K562 (cell line): ENCODE data around the gene PPP1R12C. TPM values are rescaled to one million over a fixed set of nuclear protein-coding genes. Genes with fewer than 3 reads are reported as not detected.

Source experiments
- ATF7 ChIP-seq: fragments of 450-650 bp; IDR thresholded peaks from 2 replicates; pipeline ENCODE4 v1.7.1; 2014; ENCODE audit warnings: mild to moderate bottlenecking, moderate library complexity
- HNRNPL ChIP-seq: fragments of 200-400 bp; formaldehyde crosslinking; IDR thresholded peaks from 2 replicates; pipeline ENCODE4 v1.6.1; 2017; ENCODE audit warnings: low read depth, mild to moderate bottlenecking, low read length
- NUFIP1 ChIP-seq: fragments of 450-650 bp; IDR thresholded peaks from 2 replicates; pipeline ENCODE4 v1.6.1; 2018; ENCODE audit not compliant: partially characterized antibody
- SRSF1 ChIP-seq: fragments of 200-400 bp; formaldehyde crosslinking; IDR thresholded peaks from 2 replicates; pipeline ENCODE4 v1.6.1; 2017; ENCODE audit warnings: mild to moderate bottlenecking, low read depth, low read length, moderate library complexity
- TCF3 ChIP-seq: sonication (generic); formaldehyde crosslinking; IDR thresholded peaks from 2 replicates; pipeline ENCODE4 v1.4.0; 2020; ENCODE audit warnings: mild to moderate bottlenecking, missing genetic modification reagents
- ZKSCAN1 ChIP-seq: fragments of 150-350 bp; IDR thresholded peaks from 2 replicates; pipeline ENCODE4 v1.6.1; 2016; ENCODE audit warnings: low read depth, low read length
- ZNF316 ChIP-seq: fragments of 450-650 bp; IDR thresholded peaks from 2 replicates; pipeline ENCODE4 v1.6.1; 2016
- polyA plus RNA-seq, 8 experiments: library from polyadenylated mRNA; depleted of rRNA in 4 of 8; stranded (reverse) in 5 of 8; unstranded in 3 of 8; fragments of >200 nt; fragmentation: Nextera tagmentation in 2 of 8; fragmentation: Illumina TruSeq in 1 of 8; extraction: Ambion mirVana in 2 of 8; extraction: Trizol in 1 of 8; gene quantifications; 2 replicates each; pipeline versions ENCODE4 v1.2.1 to v1.2.3, GENCODE V29; 2011 to 2014; ENCODE audit warnings: inconsistent platforms in 1 of 8, missing spikeins in 1 of 8
- total RNA-seq, 7 experiments: library from RNA; depleted of rRNA in 6 of 7; stranded (reverse); fragments of >200 nt in 6 of 7; fragmentation: Illumina TruSeq in 2 of 7; extraction: Trizol in 2 of 7; gene quantifications; 2 replicates each; pipeline versions ENCODE4 v1.2.1 to v1.2.3, GENCODE V29; 2011 to 2021; ENCODE audit warnings: low replicate concordance in 1 of 7
- TF ChIP-seq, protein P1 (sequence below), 2 experiments: fragments of 450-650 bp in 1 of 2; sonication (generic) in 1 of 2; formaldehyde crosslinking in 1 of 2; IDR thresholded peaks; 2 replicates each; pipeline versions ENCODE4 v1.7.1 to v1.9.0; 2016 to 2022; ENCODE audit warnings: inconsistent platforms in 1 of 2, mild to moderate bottlenecking in 1 of 2, missing genetic modification reagents in 1 of 2
- TF ChIP-seq, protein P2 (sequence below): fragments of 250-450 bp; sonication (Bioruptor Pico); IDR thresholded peaks from 2 replicates; pipeline ENCODE4 v1.8.0; 2021; ENCODE audit warnings: moderate library complexity, mild to moderate bottlenecking, inconsistent platforms
- TF ChIP-seq, protein P3 (sequence below), 2 experiments: IDR thresholded peaks; 2 replicates each; pipeline ENCODE4 v1.6.1; 2011; ENCODE audit warnings: borderline replicate concordance in 1 of 2, control low read depth in 1 of 2, low read depth in 1 of 2, low read length in 1 of 2, mild to moderate bottlenecking in 1 of 2, mixed read lengths in 1 of 2, moderate library complexity in 1 of 2; ENCODE audit not compliant: insufficient read depth in 1 of 2, insufficient read length in 1 of 2, poor library complexity in 1 of 2, severe bottlenecking in 1 of 2; ENCODE audit errors: extremely low read depth in 1 of 2
- TF ChIP-seq, protein P4 (sequence below): fragments of 450-650 bp; formaldehyde crosslinking; IDR thresholded peaks from 2 replicates; pipeline ENCODE4 v1.4.0; 2022; ENCODE audit warnings: mild to moderate bottlenecking, moderate library complexity
- TF ChIP-seq, protein P5 (sequence below): conservative IDR thresholded peaks from 2 replicates; pipeline ENCODE4 v1.6.1; 2011; ENCODE audit warnings: low read depth, mild to moderate bottlenecking, low read length; ENCODE audit not compliant: control insufficient read depth

PPP1R12C gene
- total and polyA plus RNA-seq, 9 of the 15 experiments (the other 6 are each of a cell fraction or from before 2014, with no cell fraction given), result 1.8 to 136 (median 33.7) TPM

DNA sequence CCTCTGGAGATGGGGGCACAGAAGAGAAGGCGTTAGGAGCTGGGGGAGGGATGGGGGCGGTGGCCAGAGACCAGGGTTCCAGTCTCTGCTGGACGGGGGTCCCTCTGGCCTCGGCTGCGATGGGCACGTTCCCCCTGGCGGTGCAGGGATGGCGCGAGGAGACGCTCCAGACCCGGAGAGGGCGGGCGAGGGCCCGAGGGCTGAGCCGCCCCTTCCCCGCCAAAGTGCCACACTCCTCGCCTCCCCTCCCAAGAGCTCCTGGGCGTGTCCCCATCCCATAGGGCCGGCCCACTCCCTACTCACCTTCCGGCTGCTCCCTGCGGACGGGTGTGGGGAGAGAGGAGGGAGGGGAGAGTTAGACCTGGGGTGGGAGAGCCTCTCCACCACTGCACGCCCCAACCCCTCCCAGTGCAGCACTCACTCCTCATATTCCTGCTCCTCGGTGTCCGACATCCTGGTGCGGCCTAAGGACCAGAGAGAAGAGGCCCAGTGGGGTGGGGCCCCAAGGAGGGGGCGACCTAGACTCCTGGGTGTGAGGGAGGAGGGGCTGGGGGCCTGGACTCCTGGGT is 29.4 kb upstream of the PPP1R12C start (continued):
- TF ChIP-seq, protein P1, sequence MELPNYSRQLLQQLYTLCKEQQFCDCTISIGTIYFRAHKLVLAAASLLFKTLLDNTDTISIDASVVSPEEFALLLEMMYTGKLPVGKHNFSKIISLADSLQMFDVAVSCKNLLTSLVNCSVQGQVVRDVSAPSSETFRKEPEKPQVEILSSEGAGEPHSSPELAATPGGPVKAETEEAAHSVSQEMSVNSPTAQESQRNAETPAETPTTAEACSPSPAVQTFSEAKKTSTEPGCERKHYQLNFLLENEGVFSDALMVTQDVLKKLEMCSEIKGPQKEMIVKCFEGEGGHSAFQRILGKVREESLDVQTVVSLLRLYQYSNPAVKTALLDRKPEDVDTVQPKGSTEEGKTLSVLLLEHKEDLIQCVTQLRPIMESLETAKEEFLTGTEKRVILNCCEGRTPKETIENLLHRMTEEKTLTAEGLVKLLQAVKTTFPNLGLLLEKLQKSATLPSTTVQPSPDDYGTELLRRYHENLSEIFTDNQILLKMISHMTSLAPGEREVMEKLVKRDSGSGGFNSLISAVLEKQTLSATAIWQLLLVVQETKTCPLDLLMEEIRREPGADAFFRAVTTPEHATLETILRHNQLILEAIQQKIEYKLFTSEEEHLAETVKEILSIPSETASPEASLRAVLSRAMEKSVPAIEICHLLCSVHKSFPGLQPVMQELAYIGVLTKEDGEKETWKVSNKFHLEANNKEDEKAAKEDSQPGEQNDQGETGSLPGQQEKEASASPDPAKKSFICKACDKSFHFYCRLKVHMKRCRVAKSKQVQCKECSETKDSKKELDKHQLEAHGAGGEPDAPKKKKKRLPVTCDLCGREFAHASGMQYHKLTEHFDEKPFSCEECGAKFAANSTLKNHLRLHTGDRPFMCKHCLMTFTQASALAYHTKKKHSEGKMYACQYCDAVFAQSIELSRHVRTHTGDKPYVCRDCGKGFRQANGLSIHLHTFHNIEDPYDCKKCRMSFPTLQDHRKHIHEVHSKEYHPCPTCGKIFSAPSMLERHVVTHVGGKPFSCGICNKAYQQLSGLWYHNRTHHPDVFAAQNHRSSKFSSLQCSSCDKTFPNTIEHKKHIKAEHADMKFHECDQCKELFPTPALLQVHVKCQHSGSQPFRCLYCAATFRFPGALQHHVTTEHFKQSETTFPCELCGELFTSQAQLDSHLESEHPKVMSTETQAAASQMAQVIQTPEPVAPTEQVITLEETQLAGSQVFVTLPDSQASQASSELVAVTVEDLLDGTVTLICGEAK (IDR thresholded peaks at IDR 0.05), result peak; percentile 44; the same call in 1 of the 2 replicates
- TF ChIP-seq, protein P1 (CRISPR knock-in tag; IDR thresholded peaks at IDR 0.05), result no peak
- TF ChIP-seq NUFIP1 (no peak), ZKSCAN1 (no peak), ATF7 (peak; percentile 52), SRSF1 (no peak), HNRNPL (no peak), ZNF316 (peak; percentile 33; the same call in 1 of the 2 replicates), TCF3 (CRISPR knock-in tag) (no peak)
- TF ChIP-seq, protein P2, sequence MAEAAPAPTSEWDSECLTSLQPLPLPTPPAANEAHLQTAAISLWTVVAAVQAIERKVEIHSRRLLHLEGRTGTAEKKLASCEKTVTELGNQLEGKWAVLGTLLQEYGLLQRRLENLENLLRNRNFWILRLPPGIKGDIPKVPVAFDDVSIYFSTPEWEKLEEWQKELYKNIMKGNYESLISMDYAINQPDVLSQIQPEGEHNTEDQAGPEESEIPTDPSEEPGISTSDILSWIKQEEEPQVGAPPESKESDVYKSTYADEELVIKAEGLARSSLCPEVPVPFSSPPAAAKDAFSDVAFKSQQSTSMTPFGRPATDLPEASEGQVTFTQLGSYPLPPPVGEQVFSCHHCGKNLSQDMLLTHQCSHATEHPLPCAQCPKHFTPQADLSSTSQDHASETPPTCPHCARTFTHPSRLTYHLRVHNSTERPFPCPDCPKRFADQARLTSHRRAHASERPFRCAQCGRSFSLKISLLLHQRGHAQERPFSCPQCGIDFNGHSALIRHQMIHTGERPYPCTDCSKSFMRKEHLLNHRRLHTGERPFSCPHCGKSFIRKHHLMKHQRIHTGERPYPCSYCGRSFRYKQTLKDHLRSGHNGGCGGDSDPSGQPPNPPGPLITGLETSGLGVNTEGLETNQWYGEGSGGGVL (CRISPR knock-in tag), result no peak
- TF ChIP-seq, protein P3, sequence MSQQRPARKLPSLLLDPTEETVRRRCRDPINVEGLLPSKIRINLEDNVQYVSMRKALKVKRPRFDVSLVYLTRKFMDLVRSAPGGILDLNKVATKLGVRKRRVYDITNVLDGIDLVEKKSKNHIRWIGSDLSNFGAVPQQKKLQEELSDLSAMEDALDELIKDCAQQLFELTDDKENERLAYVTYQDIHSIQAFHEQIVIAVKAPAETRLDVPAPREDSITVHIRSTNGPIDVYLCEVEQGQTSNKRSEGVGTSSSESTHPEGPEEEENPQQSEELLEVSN (IDR thresholded peaks at IDR 0.05; ENCODE audit: borderline replicate concordance in 1 of 2, extremely low read depth in 1 of 2, insufficient read depth in 1 of 2, insufficient read length in 1 of 2, low read depth in 1 of 2, low read length in 1 of 2, poor library complexity in 1 of 2, severe bottlenecking in 1 of 2), result peak; percentile 5 to 39
- TF ChIP-seq, protein P4, sequence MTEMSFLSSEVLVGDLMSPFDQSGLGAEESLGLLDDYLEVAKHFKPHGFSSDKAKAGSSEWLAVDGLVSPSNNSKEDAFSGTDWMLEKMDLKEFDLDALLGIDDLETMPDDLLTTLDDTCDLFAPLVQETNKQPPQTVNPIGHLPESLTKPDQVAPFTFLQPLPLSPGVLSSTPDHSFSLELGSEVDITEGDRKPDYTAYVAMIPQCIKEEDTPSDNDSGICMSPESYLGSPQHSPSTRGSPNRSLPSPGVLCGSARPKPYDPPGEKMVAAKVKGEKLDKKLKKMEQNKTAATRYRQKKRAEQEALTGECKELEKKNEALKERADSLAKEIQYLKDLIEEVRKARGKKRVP (CRISPR knock-in tag), result no peak
- TF ChIP-seq, protein P5, sequence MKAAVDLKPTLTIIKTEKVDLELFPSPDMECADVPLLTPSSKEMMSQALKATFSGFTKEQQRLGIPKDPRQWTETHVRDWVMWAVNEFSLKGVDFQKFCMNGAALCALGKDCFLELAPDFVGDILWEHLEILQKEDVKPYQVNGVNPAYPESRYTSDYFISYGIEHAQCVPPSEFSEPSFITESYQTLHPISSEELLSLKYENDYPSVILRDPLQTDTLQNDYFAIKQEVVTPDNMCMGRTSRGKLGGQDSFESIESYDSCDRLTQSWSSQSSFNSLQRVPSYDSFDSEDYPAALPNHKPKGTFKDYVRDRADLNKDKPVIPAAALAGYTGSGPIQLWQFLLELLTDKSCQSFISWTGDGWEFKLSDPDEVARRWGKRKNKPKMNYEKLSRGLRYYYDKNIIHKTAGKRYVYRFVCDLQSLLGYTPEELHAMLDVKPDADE, result no peak
